Measurements from ENCODE around the gene GNG7.

DNA sequence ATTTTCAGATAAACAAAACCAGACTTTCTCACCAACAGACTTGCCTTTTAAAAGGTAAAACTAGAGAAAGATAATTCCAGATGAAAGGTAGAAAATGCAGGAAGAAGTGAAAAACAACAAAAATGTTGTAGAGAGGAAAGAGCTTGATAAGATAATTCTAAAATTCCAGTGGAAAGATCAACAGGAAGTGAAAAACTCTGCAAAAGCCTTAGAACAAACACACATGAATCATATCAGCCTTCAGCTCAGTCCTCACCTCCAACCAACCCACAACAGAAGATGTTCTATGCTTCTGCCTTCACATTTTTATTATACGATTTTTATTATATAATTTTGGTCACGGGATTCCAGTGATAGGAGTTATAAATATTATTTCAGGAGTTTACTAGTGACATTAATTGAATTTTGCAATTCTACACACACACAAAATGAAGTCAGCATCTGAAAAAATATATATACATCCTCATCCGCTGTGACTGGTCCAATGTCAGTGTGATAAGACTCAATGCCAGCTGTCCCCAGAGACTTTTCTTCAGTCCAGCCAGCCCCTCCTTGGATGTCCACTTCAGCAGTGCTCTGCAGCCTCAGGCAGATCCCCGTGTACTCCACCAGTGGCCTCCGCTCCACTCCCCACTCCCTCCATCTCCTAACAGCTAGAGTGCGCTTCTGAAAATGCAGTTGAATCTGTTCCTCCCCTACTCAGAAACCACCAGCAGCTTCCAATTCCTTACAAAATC, 168.6 kb downstream of the GNG7 start:
- TF ChIP-seq, protein P1, sequence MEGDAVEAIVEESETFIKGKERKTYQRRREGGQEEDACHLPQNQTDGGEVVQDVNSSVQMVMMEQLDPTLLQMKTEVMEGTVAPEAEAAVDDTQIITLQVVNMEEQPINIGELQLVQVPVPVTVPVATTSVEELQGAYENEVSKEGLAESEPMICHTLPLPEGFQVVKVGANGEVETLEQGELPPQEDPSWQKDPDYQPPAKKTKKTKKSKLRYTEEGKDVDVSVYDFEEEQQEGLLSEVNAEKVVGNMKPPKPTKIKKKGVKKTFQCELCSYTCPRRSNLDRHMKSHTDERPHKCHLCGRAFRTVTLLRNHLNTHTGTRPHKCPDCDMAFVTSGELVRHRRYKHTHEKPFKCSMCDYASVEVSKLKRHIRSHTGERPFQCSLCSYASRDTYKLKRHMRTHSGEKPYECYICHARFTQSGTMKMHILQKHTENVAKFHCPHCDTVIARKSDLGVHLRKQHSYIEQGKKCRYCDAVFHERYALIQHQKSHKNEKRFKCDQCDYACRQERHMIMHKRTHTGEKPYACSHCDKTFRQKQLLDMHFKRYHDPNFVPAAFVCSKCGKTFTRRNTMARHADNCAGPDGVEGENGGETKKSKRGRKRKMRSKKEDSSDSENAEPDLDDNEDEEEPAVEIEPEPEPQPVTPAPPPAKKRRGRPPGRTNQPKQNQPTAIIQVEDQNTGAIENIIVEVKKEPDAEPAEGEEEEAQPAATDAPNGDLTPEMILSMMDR (IDR thresholded peaks at IDR 0.05): no peak
- TF ChIP-seq, protein P2, sequence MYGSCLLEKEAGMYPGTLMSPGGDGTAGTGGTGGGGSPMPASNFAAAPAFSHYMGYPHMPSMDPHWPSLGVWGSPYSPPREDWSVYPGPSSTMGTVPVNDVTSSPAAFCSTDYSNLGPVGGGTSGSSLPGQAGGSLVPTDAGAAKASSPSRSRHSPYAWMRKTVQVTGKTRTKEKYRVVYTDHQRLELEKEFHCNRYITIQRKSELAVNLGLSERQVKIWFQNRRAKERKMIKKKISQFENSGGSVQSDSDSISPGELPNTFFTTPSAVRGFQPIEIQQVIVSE (CRISPR knock-in tag; IDR thresholded peaks at IDR 0.05; ENCODE audit: borderline replicate concordance): no peak
- TF ChIP-seq, protein P3, sequence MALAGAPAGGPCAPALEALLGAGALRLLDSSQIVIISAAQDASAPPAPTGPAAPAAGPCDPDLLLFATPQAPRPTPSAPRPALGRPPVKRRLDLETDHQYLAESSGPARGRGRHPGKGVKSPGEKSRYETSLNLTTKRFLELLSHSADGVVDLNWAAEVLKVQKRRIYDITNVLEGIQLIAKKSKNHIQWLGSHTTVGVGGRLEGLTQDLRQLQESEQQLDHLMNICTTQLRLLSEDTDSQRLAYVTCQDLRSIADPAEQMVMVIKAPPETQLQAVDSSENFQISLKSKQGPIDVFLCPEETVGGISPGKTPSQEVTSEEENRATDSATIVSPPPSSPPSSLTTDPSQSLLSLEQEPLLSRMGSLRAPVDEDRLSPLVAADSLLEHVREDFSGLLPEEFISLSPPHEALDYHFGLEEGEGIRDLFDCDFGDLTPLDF (CRISPR knock-in tag; IDR thresholded peaks at IDR 0.05): no peak

All from WTC11 (cell line).